A673 (cell line): ENCODE measurements around the gene BABAM2. TPM values are rescaled to one million over a fixed set of nuclear protein-coding genes. Genes with fewer than 3 reads are reported as not detected.

Source experiments
- BruUV-seq: library from RNA; stranded (reverse); fragments of 400-500 nt; replicated peaks from 2 replicates; lab custom pipeline; 2021; lab: Mats Ljungman, UMichigan
- CTCF ChIA-PET: fragments of 300-600 bp; sonication (Branson Sonifier 250); formaldehyde crosslinking; loops from one replicate; lab custom pipeline; 2022; ENCODE audit warnings: antibody characterized with exemption; lab: Charles Lee
- POLR2A ChIA-PET: fragments of 300-600 bp; sonication (Branson Sonifier 250); formaldehyde crosslinking; loops from one replicate; lab custom pipeline; 2022; ENCODE audit warnings: antibody characterized with exemption; ENCODE audit not compliant: low non-redundant PET; lab: Charles Lee
- DNase-seq: peaks from one replicate; pipeline ENCODE4 v3.0.0-alpha.2; 2015; ENCODE audit warnings: low spot score
- H3K27ac ChIP-seq: fragments of 200-600 bp; sonication (generic); 2 replicates; pipeline ENCODE4 v1.5.1; 2016; ENCODE audit warnings: mixed run types, low read depth, mild to moderate bottlenecking, mixed read lengths, antibody characterized with exemption, low read length; ENCODE audit not compliant: poor library complexity, severe bottlenecking
- H3K27me3 ChIP-seq: fragments of 200-600 bp; sonication (generic); replicated peaks from 2 replicates; pipeline ENCODE4 v1.6.1; 2017; ENCODE audit warnings: mixed run types, low read depth, mild to moderate bottlenecking, mixed read lengths, antibody characterized with exemption, low read length; ENCODE audit not compliant: insufficient read depth, poor library complexity
- H3K36me3 ChIP-seq: fragments of 200-600 bp; sonication (generic); 2 replicates; pipeline ENCODE4 v1.6.1; 2016; ENCODE audit warnings: mixed run types, mild to moderate bottlenecking, mixed read lengths, antibody characterized with exemption, low read length; ENCODE audit not compliant: insufficient read depth, poor library complexity, severe bottlenecking
- H3K4me1 ChIP-seq: fragments of 200-600 bp; sonication (generic); 2 replicates; pipeline ENCODE4 v1.6.1; 2017; ENCODE audit warnings: mixed run types, mild to moderate bottlenecking, mixed read lengths, antibody characterized with exemption, low read length; ENCODE audit not compliant: insufficient read depth, poor library complexity, severe bottlenecking
- H3K4me3 ChIP-seq: fragments of 200-600 bp; sonication (generic); 2 replicates; pipeline ENCODE4 v1.5.1; 2016; ENCODE audit warnings: low read depth, mixed run types, mild to moderate bottlenecking, mixed read lengths, low read length; ENCODE audit not compliant: poor library complexity, severe bottlenecking
- H3K9me3 ChIP-seq: fragments of 200-600 bp; sonication (generic); 2 replicates; pipeline ENCODE4 v1.6.1; 2016; ENCODE audit warnings: mixed run types, low read depth, mild to moderate bottlenecking, mixed read lengths, antibody characterized with exemption, low read length; ENCODE audit not compliant: poor library complexity, severe bottlenecking
- EZH2 ChIP-seq: fragments of 200-600 bp; sonication (generic); IDR thresholded peaks from 2 replicates; pipeline ENCODE4 v1.6.1; 2017; ENCODE audit warnings: borderline replicate concordance, low read depth, mild to moderate bottlenecking, mixed read lengths, antibody characterized with exemption, low read length; ENCODE audit not compliant: poor library complexity, severe bottlenecking
- intact Hi-C: fragments of 100-400 bp; cut with micrococcal nuclease; formaldehyde crosslinking; loops from one replicate; pipeline ENCODE4 v1.10.0; 2022; ENCODE audit not compliant: unreplicated experiment
- total RNA-seq: library from RNA; stranded (reverse); gene quantifications from 2 replicates; pipeline ENCODE4 v1.2.3, GENCODE V29; 2021
- TF ChIP-seq, protein P1 (sequence below): fragments of 300-800, 200-600 bp; sonication (generic); conservative IDR thresholded peaks from 2 replicates; pipeline ENCODE4 v1.5.1; 2017; ENCODE audit warnings: low read depth, mild to moderate bottlenecking, antibody characterized with exemption, low read length, moderate library complexity, mixed read lengths

BABAM2 gene
- total RNA-seq, 1 experiment from 2014 or later: 21.8 TPM

DNA sequence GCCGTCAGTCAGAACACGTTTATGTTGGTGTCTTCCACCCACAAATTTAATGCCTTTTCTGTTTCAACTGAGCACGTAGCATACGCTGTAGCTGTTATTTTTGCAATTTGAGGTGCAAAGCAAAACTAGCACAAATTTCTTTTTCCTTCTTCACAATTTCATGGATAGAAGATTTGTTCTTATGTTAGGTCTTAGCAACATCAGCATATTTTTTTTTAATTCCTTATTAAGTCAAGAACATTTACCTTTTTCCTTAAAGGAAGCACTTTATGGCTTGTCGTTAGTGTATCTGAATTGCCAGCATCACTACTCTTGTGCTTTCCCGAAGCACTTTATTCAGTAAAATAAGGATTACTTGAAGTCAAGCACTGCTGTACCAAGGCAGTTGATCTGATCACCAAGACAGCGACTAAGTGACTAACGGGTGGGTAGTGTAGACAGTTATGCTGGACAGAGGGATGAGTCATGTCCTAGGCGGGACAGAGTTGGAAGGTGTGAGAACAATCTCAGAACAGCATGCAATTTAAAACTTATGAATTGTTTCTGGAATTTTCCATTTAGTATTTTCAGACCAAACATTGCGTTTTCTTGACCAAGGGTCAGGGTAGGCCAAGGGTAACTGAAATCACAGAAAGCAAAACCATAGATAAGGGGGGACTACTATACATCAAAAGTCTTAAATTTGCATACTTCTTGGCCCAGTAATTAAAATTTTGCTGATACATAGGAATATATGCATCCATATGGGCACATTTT is 13.3 kb downstream of the BABAM2 start:
- no peak for TF ChIP-seq EZH2
- TF ChIP-seq, protein P1, sequence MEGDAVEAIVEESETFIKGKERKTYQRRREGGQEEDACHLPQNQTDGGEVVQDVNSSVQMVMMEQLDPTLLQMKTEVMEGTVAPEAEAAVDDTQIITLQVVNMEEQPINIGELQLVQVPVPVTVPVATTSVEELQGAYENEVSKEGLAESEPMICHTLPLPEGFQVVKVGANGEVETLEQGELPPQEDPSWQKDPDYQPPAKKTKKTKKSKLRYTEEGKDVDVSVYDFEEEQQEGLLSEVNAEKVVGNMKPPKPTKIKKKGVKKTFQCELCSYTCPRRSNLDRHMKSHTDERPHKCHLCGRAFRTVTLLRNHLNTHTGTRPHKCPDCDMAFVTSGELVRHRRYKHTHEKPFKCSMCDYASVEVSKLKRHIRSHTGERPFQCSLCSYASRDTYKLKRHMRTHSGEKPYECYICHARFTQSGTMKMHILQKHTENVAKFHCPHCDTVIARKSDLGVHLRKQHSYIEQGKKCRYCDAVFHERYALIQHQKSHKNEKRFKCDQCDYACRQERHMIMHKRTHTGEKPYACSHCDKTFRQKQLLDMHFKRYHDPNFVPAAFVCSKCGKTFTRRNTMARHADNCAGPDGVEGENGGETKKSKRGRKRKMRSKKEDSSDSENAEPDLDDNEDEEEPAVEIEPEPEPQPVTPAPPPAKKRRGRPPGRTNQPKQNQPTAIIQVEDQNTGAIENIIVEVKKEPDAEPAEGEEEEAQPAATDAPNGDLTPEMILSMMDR: no peak
- no peaks in the 10 kb centered on the region for H3K9me3 ChIP-seq
- POLR2A ChIA-PET: no interaction called here
- intact Hi-C loops: no loop called here
- no peak for DNase-seq
- no peaks in the 10 kb centered on the region for H3K4me1 ChIP-seq
- H3K36me3 ChIP-seq: no peaks in the 10 kb centered on the region
- no peaks in the 10 kb centered on the region for H3K27me3 ChIP-seq
- H3K27ac ChIP-seq: no peak overlapping the region
- CTCF ChIA-PET: no interaction called here
- no TSS peak for BruUV-seq
- H3K4me3 ChIP-seq: no peak overlapping the region

DNA sequence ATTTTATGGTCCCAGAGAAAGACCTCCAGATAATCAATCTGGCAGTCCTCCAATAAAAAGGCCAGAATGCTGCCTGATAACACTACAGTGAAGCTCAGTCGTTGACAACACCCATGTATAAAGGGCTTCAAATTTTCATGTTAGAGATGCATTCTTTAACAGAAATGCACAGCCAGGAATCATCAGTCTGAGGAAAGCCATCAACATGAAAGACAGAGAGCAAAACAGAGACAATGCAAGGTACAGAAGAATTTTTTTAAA is 13.8 kb downstream of the BABAM2 start:
- no peaks in the 10 kb centered on the region for H3K9me3 ChIP-seq
- CTCF ChIA-PET: no interaction called here
- POLR2A ChIA-PET: no interaction called here
- intact Hi-C loops: no loop called here
- no peaks in the 10 kb centered on the region for H3K4me1 ChIP-seq
- no peaks in the 10 kb centered on the region for H3K27me3 ChIP-seq
- DNase-seq: no peak
- H3K27ac ChIP-seq: no peak overlapping the region
- no peak overlapping the region for H3K4me3 ChIP-seq
- no TSS peak for BruUV-seq
- TF ChIP-seq EZH2: no peak
- TF ChIP-seq, protein P1: no peak
- H3K36me3 ChIP-seq: no peaks in the 10 kb centered on the region

DNA sequence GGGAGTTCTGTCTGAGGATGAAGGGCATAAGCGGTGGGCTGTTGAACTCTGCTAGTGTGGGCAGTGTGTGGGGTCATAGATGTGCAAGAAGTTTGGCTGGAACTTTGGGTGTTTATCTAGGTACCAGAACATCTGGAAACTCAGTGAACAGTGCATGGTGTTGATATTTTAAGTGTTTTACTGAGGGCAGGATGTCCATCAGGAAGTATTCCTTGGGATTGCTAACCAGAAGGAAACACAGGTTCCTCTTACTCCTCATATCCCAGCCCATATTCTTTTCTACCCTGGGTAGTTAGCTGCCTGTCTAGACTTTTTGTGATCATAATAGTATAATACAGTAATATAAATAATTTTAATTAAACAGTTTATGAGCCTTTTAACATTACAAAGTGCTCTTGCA is 15.5 kb downstream of the BABAM2 start:
- CTCF ChIA-PET: no interaction called here
- no peak for TF ChIP-seq EZH2
- TF ChIP-seq, protein P1: no peak
- Histone ChIP-seq H3K9me3 (no peaks in the 10 kb centered on the region), H3K36me3 (no peaks in the 10 kb centered on the region), H3K27ac (no peak overlapping the region), H3K4me1 (no peaks in the 10 kb centered on the region), H3K27me3 (no peaks in the 10 kb centered on the region), H3K4me3 (no peak overlapping the region)
- BruUV-seq: no TSS peak
- intact Hi-C loops: no loop called here
- DNase-seq: no peak
- POLR2A ChIA-PET: no interaction called here
